ENCODE measurements around the gene APOOL. TPM values are rescaled to one million over a fixed set of nuclear protein-coding genes. Genes with fewer than 3 reads are reported as not detected.
"Not testable (repeated sequence)": the region's sequence is repeated elsewhere in the genome, so short reads cannot be mapped to it uniquely, and the experiment has no call there.

Gene APOOL, protein sequence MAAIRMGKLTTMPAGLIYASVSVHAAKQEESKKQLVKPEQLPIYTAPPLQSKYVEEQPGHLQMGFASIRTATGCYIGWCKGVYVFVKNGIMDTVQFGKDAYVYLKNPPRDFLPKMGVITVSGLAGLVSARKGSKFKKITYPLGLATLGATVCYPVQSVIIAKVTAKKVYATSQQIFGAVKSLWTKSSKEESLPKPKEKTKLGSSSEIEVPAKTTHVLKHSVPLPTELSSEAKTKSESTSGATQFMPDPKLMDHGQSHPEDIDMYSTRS
- 10 to 100 TPM; 22.5 to 25.7 TPM for total RNA-seq
- polyA plus RNA-seq (ENCODE audit: insufficient read length in 6 of 6): 10 to 100 TPM; 17.6 to 19.7 (median 18.4) TPM
- long read RNA-seq, donor 1, transcript APOOL-201 (9 exons, 1,279 nt): major isoform, 5 of 5 reads
- long read RNA-seq, donor 1, partial matches to known transcripts: 0 of 5 reads
- long read RNA-seq, donor 1, other reads (novel, unspliced or antisense): 0 of 5 reads
- long read RNA-seq, donor 2, partial matches to known transcripts: 7 of 10 reads
- long read RNA-seq, donor 2, other reads (novel, unspliced or antisense): 0 of 10 reads
- long read RNA-seq, donor 3, partial matches to known transcripts: 5 of 9 reads
- long read RNA-seq, donor 3, other reads (novel, unspliced or antisense): 0 of 9 reads
- long read RNA-seq, donor 4, partial matches to known transcripts: 3 of 7 reads
- long read RNA-seq, donor 4, other reads (novel, unspliced or antisense): 2 of 7 reads
- long read RNA-seq, donor 5, partial matches to known transcripts: 18 of 21 reads
- long read RNA-seq, donor 5, other reads (novel, unspliced or antisense): 0 of 21 reads
- long read RNA-seq, donor 6, partial matches to known transcripts: 0 of 1 reads
- long read RNA-seq, donor 6, other reads (novel, unspliced or antisense): 0 of 1 reads
- long read RNA-seq, donor 7: 0 reads
- long read RNA-seq, donor 8, partial matches to known transcripts: 12 of 13 reads
- long read RNA-seq, donor 8, other reads (novel, unspliced or antisense): 0 of 13 reads
- long read RNA-seq, donor 9: 0 reads
- long read RNA-seq, donor 10, partial matches to known transcripts: 1 of 3 reads
- long read RNA-seq, donor 10, other reads (novel, unspliced or antisense): 1 of 3 reads
- long read RNA-seq, donor 11, partial matches to known transcripts: 0 of 2 reads
- long read RNA-seq, donor 11, other reads (novel, unspliced or antisense): 0 of 2 reads
- long read RNA-seq, donor 12, partial matches to known transcripts: 29 of 30 reads
- long read RNA-seq, donor 12, other reads (novel, unspliced or antisense): 0 of 30 reads

DNA sequence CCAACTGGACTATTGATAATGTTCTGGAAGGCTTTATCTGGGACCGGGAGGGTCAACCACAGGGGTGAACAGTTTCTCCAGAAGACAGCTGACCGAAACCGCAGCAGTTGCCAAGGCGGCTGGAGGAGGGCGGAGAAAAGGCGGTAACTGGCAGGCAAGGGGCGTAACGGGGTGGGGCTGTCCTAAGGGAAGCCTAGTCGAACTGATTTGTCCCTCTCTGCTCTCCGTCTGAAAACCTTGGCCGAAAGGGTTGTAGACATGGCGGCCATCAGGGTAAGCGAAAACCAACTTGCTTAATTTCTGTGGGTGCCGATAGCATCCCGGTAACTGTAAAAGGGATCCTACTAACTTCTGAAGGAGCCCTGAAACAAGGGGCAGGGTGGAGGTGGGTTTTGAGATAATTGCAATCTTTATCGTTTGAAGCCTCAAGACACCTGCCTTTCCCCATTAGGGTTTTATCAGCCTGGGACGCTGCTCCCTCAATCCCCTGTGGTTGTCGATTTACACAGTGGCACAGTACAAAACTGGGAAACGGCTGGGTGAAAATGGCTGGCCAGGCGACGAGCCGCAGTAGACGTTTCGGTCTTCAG lies at the start of gene APOOL:
APOOL (plus strand) TSS at position 223 of the 590 bp plus-strand sequence; CDS start at position 259, 36 bp downstream.
- peak; percentile 99 for ATAC-seq
- TF ChIP-seq, protein P1, sequence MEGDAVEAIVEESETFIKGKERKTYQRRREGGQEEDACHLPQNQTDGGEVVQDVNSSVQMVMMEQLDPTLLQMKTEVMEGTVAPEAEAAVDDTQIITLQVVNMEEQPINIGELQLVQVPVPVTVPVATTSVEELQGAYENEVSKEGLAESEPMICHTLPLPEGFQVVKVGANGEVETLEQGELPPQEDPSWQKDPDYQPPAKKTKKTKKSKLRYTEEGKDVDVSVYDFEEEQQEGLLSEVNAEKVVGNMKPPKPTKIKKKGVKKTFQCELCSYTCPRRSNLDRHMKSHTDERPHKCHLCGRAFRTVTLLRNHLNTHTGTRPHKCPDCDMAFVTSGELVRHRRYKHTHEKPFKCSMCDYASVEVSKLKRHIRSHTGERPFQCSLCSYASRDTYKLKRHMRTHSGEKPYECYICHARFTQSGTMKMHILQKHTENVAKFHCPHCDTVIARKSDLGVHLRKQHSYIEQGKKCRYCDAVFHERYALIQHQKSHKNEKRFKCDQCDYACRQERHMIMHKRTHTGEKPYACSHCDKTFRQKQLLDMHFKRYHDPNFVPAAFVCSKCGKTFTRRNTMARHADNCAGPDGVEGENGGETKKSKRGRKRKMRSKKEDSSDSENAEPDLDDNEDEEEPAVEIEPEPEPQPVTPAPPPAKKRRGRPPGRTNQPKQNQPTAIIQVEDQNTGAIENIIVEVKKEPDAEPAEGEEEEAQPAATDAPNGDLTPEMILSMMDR (IDR thresholded peaks at IDR 0.05): no peak
- no peaks in the 10 kb centered on the region for H3K36me3 ChIP-seq
- peak within 1 kb of the TSS; percentile 48 to 56 for H3K27ac ChIP-seq
- H3K4me1 ChIP-seq: no peaks in the 10 kb centered on the region
- no peaks in the 10 kb centered on the region for H3K9me3 ChIP-seq
- H3K4me3 ChIP-seq: peak within 1 kb of the TSS; percentile 46 to 55
- DNase-seq: peak; percentile 78 to 91 (median 87)
- intact Hi-C loops (cut with DNase I): no loop called here
- H3K27me3 ChIP-seq: no peaks in the 10 kb centered on the region

DNA sequence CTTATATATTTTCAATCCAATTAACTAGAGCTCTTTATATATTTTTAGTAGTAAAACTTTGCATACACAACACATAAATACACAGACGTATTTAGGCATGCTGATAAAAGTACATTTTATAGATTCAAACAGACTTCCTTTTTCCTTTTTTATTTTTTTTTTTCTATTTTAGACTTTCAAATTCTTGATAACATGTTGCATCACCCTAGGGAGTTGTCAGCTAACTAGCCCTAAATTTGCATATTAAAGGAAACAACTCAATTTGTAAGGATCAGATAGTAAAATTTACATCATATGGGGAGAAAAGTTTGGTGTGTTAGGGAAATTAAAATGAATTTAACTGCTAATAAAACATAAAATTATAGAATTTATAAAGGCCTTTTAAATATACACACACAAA lies 47.4 kb upstream of the APOOL start:
- ATAC-seq (no peak), DNase-seq (no peak)
- TF ChIP-seq, protein P1 (IDR thresholded peaks at IDR 0.05): no peak
- no peak overlapping the region for H3K4me3 ChIP-seq
- no peaks in the 10 kb centered on the region for H3K4me1 ChIP-seq
- intact Hi-C loops (cut with DNase I): no loop called here
- H3K27ac ChIP-seq: no peak overlapping the region
- H3K36me3 ChIP-seq: no peaks in the 10 kb centered on the region
- no peaks in the 10 kb centered on the region for H3K27me3 ChIP-seq
- no peaks in the 10 kb centered on the region for H3K9me3 ChIP-seq

DNA sequence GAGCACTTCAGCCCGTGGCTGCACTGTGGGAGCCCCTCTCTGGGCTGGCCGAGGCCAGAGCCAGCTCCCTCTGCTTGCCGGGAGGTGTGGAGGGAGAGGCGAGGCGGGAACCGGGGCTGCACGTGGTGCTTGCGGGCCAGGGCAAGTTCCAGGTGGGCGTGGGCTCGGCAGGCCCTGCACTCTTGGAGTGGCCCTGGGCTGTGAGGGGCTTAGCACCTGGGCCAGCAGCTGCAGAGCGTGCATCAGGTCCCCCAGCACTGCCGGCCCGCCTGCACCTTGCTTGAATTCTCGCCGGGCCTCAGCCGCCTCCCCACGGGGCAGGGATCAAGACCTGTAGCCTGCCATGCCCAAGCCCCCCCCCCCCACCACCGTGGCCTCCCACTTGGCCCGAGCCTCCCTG lies 28.9 kb upstream of the APOOL start:
- no peak for ATAC-seq
- TF ChIP-seq, protein P1 (IDR thresholded peaks at IDR 0.05): no peak
- Histone ChIP-seq H3K27me3 (no peaks in the 10 kb centered on the region), H3K27ac (no peak overlapping the region), H3K4me3 (no peak overlapping the region), H3K36me3 (no peaks in the 10 kb centered on the region), H3K9me3 (no peaks in the 10 kb centered on the region), H3K4me1 (no peaks in the 10 kb centered on the region)
- DNase-seq: no peak
- intact Hi-C loops (cut with DNase I): no loop called here

DNA sequence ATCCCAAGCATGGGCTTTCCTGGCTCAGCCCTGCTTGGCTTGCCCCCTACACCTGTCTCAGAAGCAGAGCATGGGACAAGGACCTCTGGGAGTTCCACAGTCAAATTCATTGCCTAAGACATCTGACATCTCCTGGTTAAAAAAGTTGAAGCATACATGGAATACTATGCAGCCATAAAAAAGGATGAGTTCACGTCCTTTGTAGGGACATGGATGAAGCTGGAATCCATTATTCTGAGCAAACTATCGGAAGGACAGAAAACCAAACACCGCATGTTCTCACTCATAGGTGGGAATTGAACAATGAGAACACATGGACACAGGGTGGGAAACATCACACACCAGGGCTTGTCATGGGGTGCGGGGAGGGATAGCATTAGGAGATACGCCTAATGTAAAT lies 11.9 kb upstream of the APOOL start:
- H3K9me3 ChIP-seq; H3K4me1 ChIP-seq; ATAC-seq; H3K27me3 ChIP-seq; DNase-seq; H3K27ac ChIP-seq; H3K36me3 ChIP-seq; intact Hi-C loops (cut with DNase I); H3K4me3 ChIP-seq: not testable (repeated sequence)

DNA sequence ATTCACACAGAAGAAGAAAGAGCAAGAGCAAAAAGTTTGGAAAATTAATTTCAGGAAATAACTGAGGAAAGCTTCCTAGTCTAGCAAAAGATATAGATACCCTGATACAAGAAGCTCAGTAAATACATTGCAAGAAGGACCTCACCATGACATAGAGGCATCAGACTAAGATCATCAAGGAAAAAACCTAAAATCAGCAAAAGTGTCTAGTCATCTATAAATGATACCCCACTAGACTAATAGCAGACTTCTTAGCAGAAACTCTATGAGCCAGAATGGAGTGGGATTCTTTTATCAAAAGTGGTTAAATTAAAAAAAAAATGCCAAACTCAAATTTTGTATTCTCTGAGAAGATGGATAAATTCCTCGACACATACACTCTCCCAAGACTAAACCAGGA lies 10.5 kb upstream of the APOOL start:
- no peaks in the 10 kb centered on the region for H3K36me3 ChIP-seq
- DNase-seq (no peak), ATAC-seq (no peak)
- H3K4me1 ChIP-seq: no peaks in the 10 kb centered on the region
- TF ChIP-seq, protein P1 (IDR thresholded peaks at IDR 0.05): no peak
- no peaks in the 10 kb centered on the region for H3K27me3 ChIP-seq
- H3K9me3 ChIP-seq: no peaks in the 10 kb centered on the region
- H3K4me3 ChIP-seq: no peak overlapping the region
- intact Hi-C loops (cut with DNase I): no loop called here
- H3K27ac ChIP-seq: no peak overlapping the region

Measured in left lung (tissue), 14 donors.